Osteocyte (in vitro differentiated cells): ENCODE data around the gene CFL1. TPM values are rescaled to one million over a fixed set of nuclear protein-coding genes. Genes with fewer than 3 reads are reported as not detected.
A peak's percentile ranks its signal among the peaks of the same experiment; 100 is the strongest.

Source experiments
- DNase-seq: peaks from one replicate; pipeline ENCODE4 v3.0.0; 2021; ENCODE audit warnings: mixed read lengths; ENCODE audit not compliant: unreplicated experiment; ENCODE audit errors: extremely low spot score
- H3K27ac Mint-ChIP-seq: one replicate; pipeline ENCODE4 v1.8.0; 2021; ENCODE audit warnings: mild to moderate bottlenecking, mixed read lengths; ENCODE audit not compliant: unreplicated experiment
- H3K27me3 Mint-ChIP-seq: one replicate; pipeline ENCODE4 v1.8.0; 2021; ENCODE audit warnings: mixed read lengths; ENCODE audit not compliant: unreplicated experiment
- H3K36me3 Mint-ChIP-seq: one replicate; pipeline ENCODE4 v1.8.0; 2021; ENCODE audit warnings: mixed read lengths; ENCODE audit not compliant: unreplicated experiment
- H3K4me1 Mint-ChIP-seq: one replicate; pipeline ENCODE4 v1.8.0; 2021; ENCODE audit warnings: mixed read lengths; ENCODE audit not compliant: unreplicated experiment
- H3K4me3 Mint-ChIP-seq: one replicate; pipeline ENCODE4 v1.8.0; 2021; ENCODE audit warnings: mild to moderate bottlenecking, moderate library complexity, mixed read lengths; ENCODE audit not compliant: unreplicated experiment
- H3K9me3 Mint-ChIP-seq: one replicate; pipeline ENCODE4 v1.8.0; 2021; ENCODE audit warnings: mixed read lengths; ENCODE audit not compliant: unreplicated experiment
- CTCF ChIP-seq: fragments of 200-600 bp; sonication (generic); IDR thresholded peaks from 2 replicates; pipeline ENCODE4 v1.5.0; 2021; ENCODE audit warnings: antibody characterized with exemption, mild to moderate bottlenecking, moderate library complexity
- long read RNA-seq: library from polyadenylated mRNA; unstranded; transcript quantifications from one replicate; pipeline ENCODE4 v2.0.0, GENCODE V29; 2021
- total RNA-seq: library from RNA; stranded (reverse); gene quantifications from 2 replicates; pipeline ENCODE4 v1.2.1, GENCODE V29; 2021

CFL1 gene
- 939 and 946 TPM in 2 replicates for total RNA-seq
- long read RNA-seq, transcript CFL1-201 (4 exons, 1,234 nt), result major isoform, 112 of 141 reads
- long read RNA-seq, partial matches to known transcripts, result 0 of 141 reads
- long read RNA-seq, other reads (novel, unspliced or antisense), result 27 of 141 reads

GRCh38 chr11:65857853-65858680, at the start of gene CFL1:
TSS of gene CFL1 (minus strand) at chr11:65858180. CDS start at chr11:65858099, 81 bp downstream.
- peak; percentile 99 for DNase-seq
- H3K9me3 Mint-ChIP-seq, result no peaks in the 10 kb centered on the region
- H3K36me3 Mint-ChIP-seq, result peaks cover 40% of the 10 kb centered on the region
- H3K27me3 Mint-ChIP-seq, result no peaks in the 10 kb centered on the region
- peaks cover 55% of the 10 kb centered on the region for H3K4me1 Mint-ChIP-seq
- TF ChIP-seq CTCF, result no peak
- H3K4me3 Mint-ChIP-seq, result peak within 1 kb of the TSS; percentile 89
- peak within 1 kb of the TSS; percentile 97 for H3K27ac Mint-ChIP-seq

- Mint-ChIP-seq H3K27ac (no peak overlapping the region), H3K4me1 (peaks cover 54% of the 10 kb centered on the region), H3K9me3 (no peaks in the 10 kb centered on the region), H3K4me3 (no peak overlapping the region), H3K36me3 (no peaks in the 10 kb centered on the region), H3K27me3 (no peaks in the 10 kb centered on the region)
- no peak for TF ChIP-seq CTCF
- DNase-seq, result no peak
Observed at GRCh38 chr11:65906602-65907001, 48.6 kb upstream of the CFL1 start.

- peak overlapping the region; percentile 90 for H3K27ac Mint-ChIP-seq
- peaks cover 47% of the 10 kb centered on the region for H3K4me1 Mint-ChIP-seq
- no peak for TF ChIP-seq CTCF
- H3K4me3 Mint-ChIP-seq, result no peak overlapping the region
- no peaks in the 10 kb centered on the region for H3K9me3 Mint-ChIP-seq
- no peaks in the 10 kb centered on the region for H3K36me3 Mint-ChIP-seq
- no peaks in the 10 kb centered on the region for H3K27me3 Mint-ChIP-seq
- DNase-seq, result no peak
Observed at GRCh38 chr11:65903715-65904114, 45.7 kb upstream of the CFL1 start.

GRCh38 chr11:65903068-65903481, 45.1 kb upstream of the CFL1 start:
- Mint-ChIP-seq H3K27ac (peak overlapping the region; percentile 90), H3K27me3 (no peaks in the 10 kb centered on the region), H3K9me3 (no peaks in the 10 kb centered on the region), H3K36me3 (no peaks in the 10 kb centered on the region), H3K4me1 (peaks cover 52% of the 10 kb centered on the region), H3K4me3 (no peak overlapping the region)
- peak; percentile 81 for DNase-seq
- no peak for TF ChIP-seq CTCF

GRCh38 chr11:65900899-65901180, 42.9 kb upstream of the CFL1 start:
- H3K27me3 Mint-ChIP-seq, result no peaks in the 10 kb centered on the region
- no peak for TF ChIP-seq CTCF
- peaks cover 57% of the 10 kb centered on the region for H3K4me1 Mint-ChIP-seq

More at GRCh38 chr11:65900899-65901180, 42.9 kb upstream of the CFL1 start:
- no peaks in the 10 kb centered on the region for H3K9me3 Mint-ChIP-seq
- peak overlapping the region; percentile 90 for H3K27ac Mint-ChIP-seq
- DNase-seq, result no peak
- H3K4me3 Mint-ChIP-seq, result peak overlapping the region; percentile 60
- H3K36me3 Mint-ChIP-seq, result no peaks in the 10 kb centered on the region
